Stimulated activated CD4-positive, alpha-beta T cell treated with anti-CD3 and anti-CD28 coated beads, Interleukin-15, amount 100 ng/mL, for 48 hours (primary cell): ENCODE results near the gene RAPGEF4.
A peak's percentile ranks its signal among the peaks of the same experiment; 100 is the strongest.
"Not testable (repeated sequence)": the region's sequence is repeated elsewhere in the genome, so short reads cannot be mapped to it uniquely, and the experiment has no call there.

Experiments used
- DNase-seq, 2 donors: peaks; one replicate each; pipeline ENCODE4 v3.0.0-alpha.2; 2020; ENCODE audit warnings: low read depth in 2 of 2

The RAPGEF4 gene

GRCh38 chr2:172726172-172726735 lies 9.4 kb upstream of the RAPGEF4 start:
- no peak for DNase-seq

GRCh38 chr2:172730411-172730810 lies 5.2 kb upstream of the RAPGEF4 start:
- no peak for DNase-seq

- DNase-seq: peak in 1 of 2 donors; percentile 18
Observed at GRCh38 chr2:172734711-172735581, 699 bp upstream of the RAPGEF4 start.

GRCh38 chr2:172736424-172737174 lies 954 bp downstream of the RAPGEF4 start:
- DNase-seq: no peak

GRCh38 chr2:172739661-172740266 lies 4.1 kb downstream of the RAPGEF4 start:
- no peak for DNase-seq

GRCh38 chr2:172740856-172741255 lies 5.2 kb downstream of the RAPGEF4 start:
- DNase-seq: no peak

- no peak for DNase-seq
Observed at GRCh38 chr2:172742931-172743540, 7.4 kb downstream of the RAPGEF4 start.

GRCh38 chr2:172743898-172744297 lies 8.3 kb downstream of the RAPGEF4 start:
- no peak for DNase-seq

- no peak for DNase-seq
Observed at GRCh38 chr2:172745636-172746035, 10.0 kb downstream of the RAPGEF4 start.

GRCh38 chr2:172748543-172748942 lies 12.9 kb downstream of the RAPGEF4 start:
- DNase-seq: not testable (repeated sequence)

- no peak for DNase-seq
Observed at GRCh38 chr2:172749388-172749787, 13.7 kb downstream of the RAPGEF4 start.

- no peak for DNase-seq
Observed at GRCh38 chr2:172751564-172751963, 15.9 kb downstream of the RAPGEF4 start.

GRCh38 chr2:172753610-172754009 lies 18.0 kb downstream of the RAPGEF4 start:
- no peak for DNase-seq

GRCh38 chr2:172759441-172759840 lies 23.8 kb downstream of the RAPGEF4 start:
- no peak for DNase-seq

- DNase-seq: no peak
Observed at GRCh38 chr2:172761306-172761705, 25.7 kb downstream of the RAPGEF4 start.

- no peak for DNase-seq
Observed at GRCh38 chr2:172762574-172762973, 26.9 kb downstream of the RAPGEF4 start.

- no peak for DNase-seq
Observed at GRCh38 chr2:172763079-172763478, 27.4 kb downstream of the RAPGEF4 start.

GRCh38 chr2:172765662-172766061 lies 30.0 kb downstream of the RAPGEF4 start:
- DNase-seq: no peak

- DNase-seq: no peak
Observed at GRCh38 chr2:172768401-172768800, 32.8 kb downstream of the RAPGEF4 start.

- DNase-seq: no peak
Observed at GRCh38 chr2:172769879-172770278, 34.2 kb downstream of the RAPGEF4 start.

- no peak for DNase-seq
Observed at GRCh38 chr2:172770887-172771286, 35.2 kb downstream of the RAPGEF4 start.

- DNase-seq: no peak
Observed at GRCh38 chr2:172772633-172773032, 37.0 kb downstream of the RAPGEF4 start.
